WERI-Rb-1 (cell line): ENCODE results near the gene EPHA2.

ENCODE experiments used
- DNase-seq: peaks from one replicate; pipeline ENCODE4 v3.0.0-alpha.2; 2020
- H3K27ac ChIP-seq: fragments of 250-450 bp; sonication (Bioruptor Pico); 2 replicates; pipeline ENCODE4 v1.5.1; 2020; ENCODE audit warnings: mild to moderate bottlenecking, moderate library complexity
- H3K27me3 ChIP-seq: fragments of 250-450 bp; sonication (Bioruptor Pico); 2 replicates; pipeline ENCODE4 v1.5.1; 2021; ENCODE audit warnings: mild to moderate bottlenecking, low read depth, moderate library complexity; ENCODE audit not compliant: insufficient read depth, severe bottlenecking
- H3K36me3 ChIP-seq: fragments of 250-450 bp; sonication (Bioruptor Pico); 2 replicates; pipeline ENCODE4 v1.5.1; 2020; ENCODE audit warnings: mild to moderate bottlenecking, moderate library complexity
- H3K4me3 ChIP-seq: 2 replicates; pipeline ENCODE4 v1.5.1; 2011; ENCODE audit warnings: low read depth, mild to moderate bottlenecking, control low read depth, low read length
- H3K9me3 ChIP-seq: fragments of 250-450 bp; sonication (Bioruptor Pico); 2 replicates; pipeline ENCODE4 v1.5.1; 2021; ENCODE audit warnings: mild to moderate bottlenecking, moderate library complexity; ENCODE audit not compliant: severe bottlenecking
- TF ChIP-seq, protein P1 (sequence below): IDR thresholded peaks from 2 replicates; pipeline ENCODE4 v1.5.1; 2011; ENCODE audit warnings: low read depth, mild to moderate bottlenecking, control low read depth, inconsistent platforms, low read length

EPHA2 gene

GRCh38 chr1:16129921-16130543 lies 25.8 kb downstream of the EPHA2 start:
- Histone ChIP-seq H3K4me3 (no peak overlapping the region), H3K27me3 (no peaks in the 10 kb centered on the region), H3K9me3 (no peaks in the 10 kb centered on the region), H3K36me3 (no peaks in the 10 kb centered on the region), H3K27ac (no peak overlapping the region)
- TF ChIP-seq, protein P1, sequence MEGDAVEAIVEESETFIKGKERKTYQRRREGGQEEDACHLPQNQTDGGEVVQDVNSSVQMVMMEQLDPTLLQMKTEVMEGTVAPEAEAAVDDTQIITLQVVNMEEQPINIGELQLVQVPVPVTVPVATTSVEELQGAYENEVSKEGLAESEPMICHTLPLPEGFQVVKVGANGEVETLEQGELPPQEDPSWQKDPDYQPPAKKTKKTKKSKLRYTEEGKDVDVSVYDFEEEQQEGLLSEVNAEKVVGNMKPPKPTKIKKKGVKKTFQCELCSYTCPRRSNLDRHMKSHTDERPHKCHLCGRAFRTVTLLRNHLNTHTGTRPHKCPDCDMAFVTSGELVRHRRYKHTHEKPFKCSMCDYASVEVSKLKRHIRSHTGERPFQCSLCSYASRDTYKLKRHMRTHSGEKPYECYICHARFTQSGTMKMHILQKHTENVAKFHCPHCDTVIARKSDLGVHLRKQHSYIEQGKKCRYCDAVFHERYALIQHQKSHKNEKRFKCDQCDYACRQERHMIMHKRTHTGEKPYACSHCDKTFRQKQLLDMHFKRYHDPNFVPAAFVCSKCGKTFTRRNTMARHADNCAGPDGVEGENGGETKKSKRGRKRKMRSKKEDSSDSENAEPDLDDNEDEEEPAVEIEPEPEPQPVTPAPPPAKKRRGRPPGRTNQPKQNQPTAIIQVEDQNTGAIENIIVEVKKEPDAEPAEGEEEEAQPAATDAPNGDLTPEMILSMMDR = no peak
- DNase-seq = no peak

- Histone ChIP-seq H3K9me3 (no peaks in the 10 kb centered on the region), H3K36me3 (no peaks in the 10 kb centered on the region), H3K4me3 (no peak overlapping the region), H3K27ac (no peak overlapping the region), H3K27me3 (no peaks in the 10 kb centered on the region)
- TF ChIP-seq, protein P1 = no peak
- DNase-seq = no peak
These were observed 26.6 kb downstream of the EPHA2 start for GRCh38 chr1:16129316-16129715.

DNA sequence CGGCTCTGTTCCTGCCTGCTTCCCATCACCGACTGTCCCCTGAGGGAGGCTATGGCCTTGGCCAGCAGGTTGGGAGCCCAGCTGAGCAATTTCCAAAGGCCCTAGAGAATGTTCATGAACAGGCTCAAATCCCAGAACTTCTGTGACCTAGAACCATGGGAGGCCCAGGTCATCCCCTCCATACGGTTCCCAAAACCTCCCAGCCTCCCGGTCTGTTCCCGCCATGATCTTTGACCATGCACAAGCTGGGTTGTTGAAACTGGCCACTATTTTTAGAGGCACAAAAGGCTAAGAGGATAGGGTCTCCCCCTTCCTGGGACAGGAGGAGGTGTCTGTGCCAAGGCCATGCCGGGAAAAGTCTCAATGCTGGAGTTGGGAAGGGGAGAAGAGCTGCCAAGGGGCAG lies 27.5 kb downstream of the EPHA2 start:
- Histone ChIP-seq H3K9me3 (no peaks in the 10 kb centered on the region), H3K27me3 (no peaks in the 10 kb centered on the region), H3K27ac (no peak overlapping the region), H3K4me3 (no peak overlapping the region), H3K36me3 (no peaks in the 10 kb centered on the region)
- DNase-seq = no peak
- TF ChIP-seq, protein P1 = no peak

GRCh38 chr1:16127676-16128337 lies 28.1 kb downstream of the EPHA2 start:
- H3K9me3 ChIP-seq = no peaks in the 10 kb centered on the region
- H3K27ac ChIP-seq = no peak overlapping the region
- no peaks in the 10 kb centered on the region for H3K36me3 ChIP-seq
- DNase-seq = no peak
- TF ChIP-seq, protein P1 = no peak
- no peaks in the 10 kb centered on the region for H3K27me3 ChIP-seq
- no peak overlapping the region for H3K4me3 ChIP-seq

DNA sequence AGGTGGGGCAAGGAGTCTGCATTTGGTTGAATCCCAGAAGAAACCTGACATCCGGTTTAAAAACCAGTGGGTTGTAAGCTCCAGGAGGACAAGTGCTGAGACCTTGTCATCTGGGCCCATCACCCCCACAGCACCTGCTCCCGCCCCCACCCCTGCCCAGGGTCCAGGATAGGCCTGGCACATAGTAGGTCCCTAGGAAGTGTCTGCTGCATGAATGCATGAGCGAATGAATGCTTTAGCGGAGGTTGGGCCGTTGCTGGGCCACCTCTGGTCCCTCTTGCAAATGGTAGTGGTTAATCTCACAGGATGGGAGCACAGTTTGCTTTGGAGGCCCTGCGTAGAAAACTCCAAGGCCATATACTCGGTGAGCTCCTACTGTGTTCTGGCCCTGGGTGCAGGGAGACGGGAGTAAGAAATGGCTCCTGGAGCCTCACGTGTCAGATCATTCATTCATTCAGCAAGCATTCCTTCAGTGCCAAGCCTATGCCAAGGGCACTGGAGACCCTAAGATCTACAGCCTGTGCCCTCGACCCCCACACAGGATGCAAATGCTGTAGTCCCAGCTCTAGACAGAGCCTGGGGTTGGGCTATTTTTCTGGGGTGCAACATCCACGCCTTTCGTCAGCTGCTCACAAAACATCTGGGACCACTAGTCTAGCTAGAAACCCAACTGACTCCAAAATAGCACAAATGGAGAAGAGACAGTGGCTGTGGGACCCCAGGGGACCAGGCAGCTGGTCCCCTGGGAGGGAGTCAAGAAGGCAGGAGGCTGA lies 28.9 kb downstream of the EPHA2 start:
- Histone ChIP-seq H3K27ac (no peak overlapping the region), H3K36me3 (no peaks in the 10 kb centered on the region), H3K9me3 (no peaks in the 10 kb centered on the region), H3K27me3 (no peaks in the 10 kb centered on the region), H3K4me3 (no peak overlapping the region)
- TF ChIP-seq, protein P1 = no peak
- DNase-seq = no peak
